Activated naive CD8-positive, alpha-beta T cell treated with anti-CD3 and anti-CD28 coated beads, Interleukin-2, amount 50 U/mL, for 24 hours (primary cell): Measurements from ENCODE around the gene DPP9.
"Not testable (repeated sequence)": the region's sequence is repeated elsewhere in the genome, so short reads cannot be mapped to it uniquely, and the experiment has no call there.

Experiments
- ATAC-seq: fragments of 150-1000 bp; cut with Tn5 transposase; one replicate; pipeline ENCODE4 v1.10.0; 2021
- DNase-seq: peaks from one replicate; pipeline ENCODE4 v3.0.0; 2021
- H3K27ac Mint-ChIP-seq: one replicate; pipeline ENCODE4 v1.8.0; 2021; ENCODE audit warnings: mild to moderate bottlenecking, mixed read lengths
- H3K27me3 Mint-ChIP-seq: one replicate; pipeline ENCODE4 v1.8.0; 2021; ENCODE audit warnings: mixed read lengths
- H3K36me3 Mint-ChIP-seq: one replicate; pipeline ENCODE4 v1.8.0; 2021; ENCODE audit warnings: low read depth, mixed read lengths
- H3K4me1 Mint-ChIP-seq: one replicate; pipeline ENCODE4 v1.8.0; 2021; ENCODE audit warnings: mixed read lengths
- H3K4me3 Mint-ChIP-seq: one replicate; pipeline ENCODE4 v1.8.0; 2021; ENCODE audit warnings: mild to moderate bottlenecking, moderate library complexity, mixed read lengths
- H3K9me3 Mint-ChIP-seq: one replicate; pipeline ENCODE4 v1.8.0; 2021; ENCODE audit warnings: mixed read lengths

Gene DPP9

GRCh38 chr19:4722671-4723594 is 709 bp downstream of the DPP9 start:
- ATAC-seq, result no peak
- Mint-ChIP-seq H3K9me3 (no peaks in the 10 kb centered on the region), H3K4me1 (peaks cover 41% of the 10 kb centered on the region), H3K4me3 (peak overlapping the region; percentile 96), H3K27ac (peak overlapping the region; percentile 93), H3K36me3 (peaks cover 17% of the 10 kb centered on the region), H3K27me3 (peaks cover 8% of the 10 kb centered on the region)
- no peak for DNase-seq

GRCh38 chr19:4721196-4721595 is 2.4 kb downstream of the DPP9 start:
- Mint-ChIP-seq H3K36me3 (peaks cover 21% of the 10 kb centered on the region), H3K27ac (no peak overlapping the region), H3K27me3 (peaks cover 8% of the 10 kb centered on the region), H3K4me1 (peaks cover 41% of the 10 kb centered on the region), H3K4me3 (peak overlapping the region; percentile 96), H3K9me3 (no peaks in the 10 kb centered on the region)
- ATAC-seq, result no peak
- no peak for DNase-seq

DNA sequence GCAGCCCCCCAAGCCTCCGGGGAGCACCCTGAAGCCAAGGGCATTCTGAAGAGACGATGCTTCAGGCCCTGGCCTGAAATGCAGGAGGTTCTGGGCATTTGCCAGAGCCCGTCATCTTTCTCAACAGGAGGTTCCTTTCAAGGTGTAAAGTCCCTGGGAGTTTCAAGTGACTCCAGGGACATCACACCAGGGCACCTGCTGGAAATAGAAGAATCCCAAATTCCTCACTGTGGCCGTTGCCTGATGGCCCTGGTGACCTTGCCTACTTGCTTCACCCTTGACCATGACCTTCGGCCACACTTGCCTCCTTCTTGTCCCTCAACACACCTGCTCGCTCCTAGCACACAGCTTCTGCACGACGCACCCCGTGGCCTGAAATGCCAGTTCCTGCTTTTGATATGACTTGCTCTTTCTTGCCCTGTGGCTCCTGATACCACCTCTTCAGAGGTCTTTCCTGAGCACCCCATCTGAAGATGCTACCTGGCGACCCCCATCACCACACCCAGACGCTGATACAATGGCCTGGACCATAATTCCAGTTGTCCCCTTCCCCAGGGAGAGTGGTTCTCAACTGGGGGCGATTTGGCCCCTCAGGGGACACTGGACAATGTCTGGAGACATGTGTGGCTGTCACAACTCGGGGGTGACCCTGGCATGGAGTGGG is 3.5 kb downstream of the DPP9 start:
- Mint-ChIP-seq H3K9me3 (no peaks in the 10 kb centered on the region), H3K36me3 (peaks cover 21% of the 10 kb centered on the region), H3K27me3 (peaks cover 8% of the 10 kb centered on the region), H3K27ac (peak overlapping the region; percentile 39), H3K4me1 (peaks cover 38% of the 10 kb centered on the region), H3K4me3 (no peak overlapping the region)
- no peak for ATAC-seq
- DNase-seq, result no peak

DNA sequence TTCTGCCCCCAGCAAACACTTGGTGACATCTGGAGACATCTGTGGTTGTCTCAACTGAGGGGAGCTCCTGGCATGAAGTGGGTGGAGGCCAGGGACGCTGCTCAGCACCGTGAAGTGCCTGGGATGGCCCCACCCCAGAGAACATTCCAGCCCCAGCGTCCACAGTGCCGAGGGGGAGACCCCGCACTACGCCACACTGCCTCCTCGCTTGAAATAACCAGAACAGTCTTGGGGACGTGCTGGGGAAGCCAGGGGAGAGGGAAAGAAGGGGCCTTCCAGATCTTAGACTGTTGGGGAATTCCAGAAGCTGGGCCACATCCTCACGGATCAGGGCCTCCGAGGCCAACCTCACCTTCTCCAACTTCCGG is 4.2 kb downstream of the DPP9 start:
- Mint-ChIP-seq H3K4me1 (peaks cover 31% of the 10 kb centered on the region), H3K27me3 (peaks cover 5% of the 10 kb centered on the region), H3K9me3 (no peaks in the 10 kb centered on the region), H3K36me3 (peaks cover 21% of the 10 kb centered on the region), H3K4me3 (no peak overlapping the region), H3K27ac (no peak overlapping the region)
- ATAC-seq (no peak), DNase-seq (no peak)

DNA sequence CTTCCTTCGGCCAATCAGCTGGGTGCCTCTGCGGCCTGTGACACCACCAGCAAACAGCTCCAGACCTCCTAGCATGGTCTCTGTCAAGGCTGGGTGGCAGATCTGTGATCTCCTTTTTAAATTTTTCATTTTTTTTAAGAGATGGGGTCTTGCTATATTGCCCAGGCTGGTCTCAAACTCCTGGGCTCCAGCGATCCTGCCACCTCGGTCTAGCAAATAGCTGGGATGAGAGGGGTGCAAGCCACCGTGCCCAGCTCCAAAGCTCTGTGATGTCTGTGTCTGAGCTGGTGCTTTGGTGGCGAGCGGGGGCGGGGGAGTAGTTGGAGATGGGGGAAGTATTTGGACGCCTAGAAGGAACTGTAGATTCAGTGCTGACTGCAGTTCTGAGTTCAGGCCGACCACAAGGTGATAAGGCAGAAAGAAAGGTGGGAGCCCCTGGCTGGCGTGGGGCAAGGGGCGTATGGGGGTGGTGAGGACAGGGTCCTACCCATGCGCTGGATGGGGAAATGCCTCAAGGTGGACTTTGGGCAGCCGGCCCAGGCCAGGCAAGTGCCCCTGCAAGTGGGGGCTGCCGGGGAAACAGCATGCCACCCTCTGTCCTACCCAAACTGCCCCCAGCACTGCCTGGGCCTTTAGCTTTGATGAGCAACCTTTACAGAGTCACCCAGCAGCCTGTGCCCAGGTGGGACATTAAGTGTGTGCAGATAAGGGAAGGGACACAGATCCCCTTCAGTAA is 5.5 kb downstream of the DPP9 start:
- peaks cover 25% of the 10 kb centered on the region for H3K4me1 Mint-ChIP-seq
- H3K4me3 Mint-ChIP-seq, result no peak overlapping the region
- no peaks in the 10 kb centered on the region for H3K9me3 Mint-ChIP-seq
- ATAC-seq (no peak), DNase-seq (no peak)
- no peak overlapping the region for H3K27ac Mint-ChIP-seq
- H3K27me3 Mint-ChIP-seq, result no peaks in the 10 kb centered on the region
- H3K36me3 Mint-ChIP-seq, result peaks cover 21% of the 10 kb centered on the region

DNA sequence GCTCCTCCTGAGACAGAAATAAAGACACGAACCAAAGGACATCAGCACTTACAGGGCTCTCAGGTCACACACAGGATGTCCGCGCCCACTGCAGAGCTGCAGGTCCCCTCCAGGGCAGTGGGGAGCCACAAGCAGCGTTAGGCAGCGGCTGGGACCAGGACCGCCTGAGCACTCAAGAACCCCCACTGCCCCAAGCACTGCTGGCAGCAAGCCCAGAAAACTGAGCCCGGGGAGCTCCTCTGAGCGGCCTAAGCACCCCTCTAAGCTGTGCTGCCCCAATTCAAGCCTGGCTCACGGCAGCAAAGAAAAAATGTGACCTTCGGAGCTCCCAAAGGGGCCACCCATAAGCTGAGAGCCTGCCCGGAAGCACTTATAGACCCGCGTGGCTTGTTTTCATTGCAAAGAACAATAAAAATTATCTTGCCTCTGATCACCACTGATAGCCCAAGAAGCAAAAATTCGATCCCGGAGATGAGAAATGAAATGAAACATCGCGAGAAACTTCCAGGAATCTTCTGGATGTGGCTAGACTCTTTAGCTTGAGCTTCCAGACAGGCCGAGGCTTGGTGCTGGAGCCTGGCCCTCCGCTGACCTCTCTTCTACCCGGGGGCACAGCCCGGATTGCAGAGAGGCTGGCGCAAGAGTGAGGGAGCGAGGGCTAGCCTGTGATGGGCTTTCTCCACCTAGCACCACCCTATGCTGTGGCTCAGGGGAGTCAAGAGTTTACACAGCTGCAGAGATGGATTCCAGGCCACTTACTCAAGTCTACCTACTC is 6.3 kb downstream of the DPP9 start:
- Mint-ChIP-seq H3K9me3 (no peaks in the 10 kb centered on the region), H3K36me3 (peaks cover 22% of the 10 kb centered on the region), H3K4me3 (no peak overlapping the region), H3K27me3 (no peaks in the 10 kb centered on the region), H3K27ac (no peak overlapping the region), H3K4me1 (peaks cover 21% of the 10 kb centered on the region)
- DNase-seq (no peak), ATAC-seq (no peak)

DNA sequence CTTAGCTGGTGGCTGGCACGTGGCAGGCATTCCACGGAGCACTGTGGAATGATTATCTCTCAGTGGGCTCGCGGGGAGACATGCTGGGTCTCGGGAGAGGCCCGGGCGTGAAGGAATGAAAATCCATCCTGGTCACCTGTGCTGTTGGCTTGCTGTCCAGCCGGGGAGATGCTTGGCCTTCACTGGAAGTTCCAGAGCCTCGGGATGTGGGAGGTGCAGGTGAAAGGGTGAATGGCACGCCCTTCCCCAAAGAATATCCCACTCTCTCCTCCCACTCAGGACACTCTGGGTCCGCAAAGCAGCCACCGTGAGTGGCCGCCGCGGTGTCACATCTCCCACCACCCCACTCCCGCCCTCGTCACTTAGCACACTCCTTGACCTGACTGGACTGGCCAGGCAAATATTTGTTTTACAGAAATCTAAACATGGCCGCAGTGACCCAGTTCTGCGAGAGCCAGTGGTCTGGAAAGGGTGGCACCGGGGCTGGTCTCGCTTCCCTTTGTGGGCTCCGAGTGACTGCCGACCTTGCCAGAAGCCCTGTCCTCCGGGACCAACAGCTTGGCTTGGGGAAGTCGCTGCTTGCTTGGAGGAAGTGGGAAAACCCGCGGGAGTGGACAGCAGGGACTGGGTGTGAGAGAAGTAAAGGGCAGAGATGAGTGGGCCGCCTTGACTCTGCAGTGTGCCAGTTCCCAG is 8.0 kb downstream of the DPP9 start:
- Mint-ChIP-seq H3K36me3 (peaks cover 25% of the 10 kb centered on the region), H3K4me3 (no peak overlapping the region), H3K4me1 (peaks cover 8% of the 10 kb centered on the region), H3K27me3 (no peaks in the 10 kb centered on the region), H3K27ac (no peak overlapping the region), H3K9me3 (no peaks in the 10 kb centered on the region)
- DNase-seq (no peak), ATAC-seq (no peak)

DNA sequence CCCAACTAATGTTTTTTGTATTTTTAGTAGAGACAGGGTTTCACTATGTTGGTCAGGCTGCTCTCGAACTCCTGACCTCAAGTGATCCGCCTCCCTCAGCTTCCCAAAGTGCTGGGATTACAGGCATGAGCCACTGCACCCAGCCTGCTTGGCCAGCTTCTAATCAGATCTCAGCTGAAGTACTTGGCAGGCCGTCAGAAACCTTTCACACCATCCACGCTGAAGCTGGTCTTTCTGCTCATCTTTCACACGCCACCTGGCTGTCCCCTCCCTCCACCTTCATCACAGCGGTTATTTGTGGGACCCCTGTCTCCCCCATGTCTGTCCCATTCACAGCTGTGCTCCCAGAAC is 8.5 kb downstream of the DPP9 start:
- H3K27ac Mint-ChIP-seq, H3K9me3 Mint-ChIP-seq, H3K4me3 Mint-ChIP-seq, H3K27me3 Mint-ChIP-seq, H3K4me1 Mint-ChIP-seq, ATAC-seq, DNase-seq: not testable (repeated sequence)
- peaks cover 21% of the 10 kb centered on the region for H3K36me3 Mint-ChIP-seq

DNA sequence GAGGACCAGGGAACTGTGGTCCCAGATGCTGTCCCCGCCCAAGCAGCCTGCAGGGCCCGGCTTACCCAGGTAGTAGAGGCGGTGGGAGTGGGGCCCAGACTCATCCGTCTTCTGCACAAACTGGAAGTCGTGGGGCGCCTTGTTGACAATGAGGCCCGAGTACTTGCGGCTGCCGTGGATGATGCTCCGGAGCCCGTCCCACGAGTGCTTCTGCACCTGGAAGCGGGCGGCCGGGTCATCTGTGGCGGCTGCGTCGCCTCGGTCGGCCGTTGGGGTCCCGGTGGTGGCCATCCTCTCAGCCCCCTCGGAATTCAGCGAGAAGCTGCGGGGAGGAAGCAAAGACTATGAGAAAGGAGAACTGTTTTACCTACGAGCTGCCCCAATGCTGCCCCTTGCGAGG is 9.6 kb downstream of the DPP9 start:
- peaks cover 26% of the 10 kb centered on the region for H3K36me3 Mint-ChIP-seq
- DNase-seq, result no peak
- H3K9me3 Mint-ChIP-seq, result no peaks in the 10 kb centered on the region

DNA sequence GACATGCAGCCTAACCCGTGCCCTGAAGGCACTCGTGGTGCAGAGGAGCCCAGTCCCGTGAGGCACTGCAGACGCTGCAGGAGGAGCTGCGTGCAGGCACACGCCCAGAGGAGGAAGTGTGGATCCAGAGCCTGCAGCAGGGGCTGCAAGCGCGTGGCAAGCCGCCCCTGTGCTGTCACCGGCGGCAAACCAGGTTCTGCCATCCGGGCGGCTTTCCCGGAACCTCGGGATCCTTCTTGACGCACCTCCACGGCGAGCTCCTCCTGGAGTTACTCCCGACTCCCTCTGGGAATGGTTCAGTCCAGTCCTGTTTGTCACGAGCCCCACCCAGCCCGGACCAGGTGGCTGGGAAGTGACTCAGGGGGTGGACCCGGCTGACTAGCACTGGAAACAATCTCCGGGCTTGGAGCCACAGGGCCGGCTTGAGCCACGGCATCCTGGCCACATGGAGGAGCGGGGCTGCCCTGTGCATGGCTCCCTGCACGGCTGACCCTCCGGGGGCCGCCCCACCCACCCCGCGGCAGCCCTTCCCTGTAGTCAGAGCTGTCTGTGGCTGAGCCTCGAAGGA is 10.2 kb downstream of the DPP9 start:
- no peak overlapping the region for H3K27ac Mint-ChIP-seq
- peaks cover 6% of the 10 kb centered on the region for H3K4me1 Mint-ChIP-seq
- no peaks in the 10 kb centered on the region for H3K27me3 Mint-ChIP-seq
- peaks cover 23% of the 10 kb centered on the region for H3K36me3 Mint-ChIP-seq
- DNase-seq (no peak), ATAC-seq (no peak)
- no peak overlapping the region for H3K4me3 Mint-ChIP-seq
- H3K9me3 Mint-ChIP-seq, result no peaks in the 10 kb centered on the region

More for the DNA sequence above, 9.6 kb downstream of the DPP9 start:
- H3K27ac Mint-ChIP-seq, result no peak overlapping the region
- H3K27me3 Mint-ChIP-seq, result no peaks in the 10 kb centered on the region
- H3K4me1 Mint-ChIP-seq, result peaks cover 5% of the 10 kb centered on the region
- no peak for ATAC-seq
- H3K4me3 Mint-ChIP-seq, result no peak overlapping the region

DNA sequence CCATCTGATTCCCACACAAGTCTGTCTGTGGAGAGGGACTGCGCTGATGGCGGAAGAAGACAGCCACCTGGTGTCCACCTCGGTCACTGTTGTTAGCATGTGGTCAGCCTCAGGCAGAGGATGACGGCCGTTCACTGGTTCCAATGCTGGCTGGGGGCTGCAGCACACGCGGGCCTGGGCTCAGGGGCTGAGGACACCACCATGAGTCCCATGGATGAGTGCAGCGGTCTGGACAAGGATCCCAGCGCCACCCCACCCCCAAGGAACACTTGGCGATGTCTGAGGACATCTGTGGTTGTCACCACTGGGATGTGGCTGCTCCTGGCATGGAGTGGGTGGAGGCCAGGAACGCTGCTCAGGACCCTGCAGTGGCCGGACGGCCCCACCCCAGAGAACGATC is 10.9 kb downstream of the DPP9 start:
- Mint-ChIP-seq H3K4me3 (no peak overlapping the region), H3K27me3 (no peaks in the 10 kb centered on the region), H3K36me3 (peaks cover 24% of the 10 kb centered on the region), H3K27ac (no peak overlapping the region), H3K4me1 (peaks cover 9% of the 10 kb centered on the region), H3K9me3 (no peaks in the 10 kb centered on the region)
- no peak for DNase-seq
- ATAC-seq, result no peak

DNA sequence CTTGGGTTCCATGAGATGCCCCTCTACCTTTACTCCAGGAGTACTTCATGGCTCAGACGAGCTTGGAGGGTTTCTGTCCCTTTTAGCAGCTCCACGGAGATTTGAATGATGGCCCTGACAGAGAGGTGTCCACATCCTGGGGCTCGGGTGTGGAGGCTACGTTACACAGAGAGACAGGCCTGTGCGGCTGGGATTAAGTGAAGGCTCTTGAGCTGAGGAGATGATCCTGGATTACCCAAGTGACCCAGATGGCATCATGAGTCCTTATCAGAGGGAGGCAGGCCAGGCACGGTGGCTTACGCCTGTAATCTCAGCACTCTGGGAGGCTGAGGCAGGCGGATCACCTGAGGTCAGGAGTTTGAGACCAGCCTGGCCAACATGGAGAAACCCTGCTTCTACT is 12.4 kb downstream of the DPP9 start:
- no peak overlapping the region for H3K4me3 Mint-ChIP-seq
- DNase-seq (no peak), ATAC-seq (no peak)
- no peaks in the 10 kb centered on the region for H3K27me3 Mint-ChIP-seq
- H3K4me1 Mint-ChIP-seq, result peaks cover 9% of the 10 kb centered on the region
- no peak overlapping the region for H3K27ac Mint-ChIP-seq
- no peaks in the 10 kb centered on the region for H3K9me3 Mint-ChIP-seq
- peaks cover 21% of the 10 kb centered on the region for H3K36me3 Mint-ChIP-seq

GRCh38 chr19:4710281-4710600 is 13.4 kb downstream of the DPP9 start:
- Mint-ChIP-seq H3K27ac (no peak overlapping the region), H3K36me3 (peaks cover 21% of the 10 kb centered on the region), H3K9me3 (no peaks in the 10 kb centered on the region), H3K4me3 (no peak overlapping the region), H3K27me3 (no peaks in the 10 kb centered on the region), H3K4me1 (peaks cover 9% of the 10 kb centered on the region)
- ATAC-seq (no peak), DNase-seq (no peak)
